Endothelial cell of umbilical vein (primary cell): ENCODE results near the gene ARRDC2. TPM values are rescaled to one million over a fixed set of nuclear protein-coding genes. Genes with fewer than 3 reads are reported as not detected.

ENCODE experiments used
- BruUV-seq: library from RNA; stranded (reverse); fragments of 400-500 nt; replicated peaks from 2 replicates; lab custom pipeline; 2021; lab: Mats Ljungman, UMichigan
- CTCF ChIA-PET: fragments of 300-600, 350-600 bp; sonication (Branson Sonifier 250); formaldehyde crosslinking; loops from one replicate; lab custom pipeline; 2021; ENCODE audit warnings: antibody characterized with exemption, inconsistent platforms; lab: Charles Lee
- POLR2A ChIA-PET: fragments of 300-600, 350-600 bp; sonication (Branson Sonifier 250); formaldehyde crosslinking; loops from one replicate; lab custom pipeline; 2021; ENCODE audit warnings: antibody characterized with exemption, inconsistent platforms; lab: Charles Lee
- DNase-seq: peaks from one replicate; pipeline ENCODE4 v3.0.0-alpha.2; 2011; ENCODE audit warnings: low read depth, low spot score
- FAIRE-seq: peaks from 2 replicates; lab custom pipeline; 2011; peaks lifted over from hg19 to GRCh38; lab: Jason Lieb, UNC
- H2AFZ ChIP-seq: 2 replicates; pipeline ENCODE4 v1.6.0; 2012; ENCODE audit warnings: low read depth, low read length, control low read depth, inconsistent platforms
- H3K27ac ChIP-seq: 2 replicates; pipeline ENCODE4 v1.5.1; 2011; ENCODE audit warnings: low read depth, mild to moderate bottlenecking, control low read depth, low read length, moderate library complexity; ENCODE audit not compliant: insufficient read depth
- H3K27me3 ChIP-seq, 2 experiments: 2 replicates each; pipeline versions ENCODE4 v1.6.0 to v1.6.1; 2011; ENCODE audit warnings: low read length in 2 of 2, mixed read lengths in 1 of 2; ENCODE audit not compliant: control insufficient read depth in 2 of 2, insufficient read depth in 2 of 2
- H3K36me3 ChIP-seq, 2 experiments: 2 replicates in 1 of 2; 3 replicates in 1 of 2; pipeline ENCODE4 v1.5.1; 2011; ENCODE audit warnings: low read length in 2 of 2, mild to moderate bottlenecking in 1 of 2, moderate library complexity in 1 of 2; ENCODE audit not compliant: control insufficient read depth in 2 of 2, insufficient read depth in 2 of 2; ENCODE audit errors: extremely low read depth in 1 of 2
- H3K4me1 ChIP-seq: 3 replicates; pipeline ENCODE4 v1.5.1; 2011; ENCODE audit warnings: mild to moderate bottlenecking, low read length; ENCODE audit not compliant: control insufficient read depth, insufficient read depth; ENCODE audit errors: extremely low read depth
- H3K4me2 ChIP-seq: 2 replicates; pipeline ENCODE4 v1.6.1; 2011; ENCODE audit warnings: low read length, control low read depth, mixed read lengths; ENCODE audit not compliant: insufficient read depth
- H3K4me3 ChIP-seq, 3 experiments: fragments of 200-600 bp in 1 of 3; sonication (generic), shearing (Covaris generic) in 1 of 3; replicated peaks in 1 of 3; 2 replicates each; pipeline ENCODE4 v1.5.1; 2011 to 2016; ENCODE audit warnings: control low read depth in 3 of 3, low read length in 3 of 3, mild to moderate bottlenecking in 2 of 3, inconsistent platforms in 1 of 3, low read depth in 1 of 3, moderate library complexity in 1 of 3; ENCODE audit not compliant: insufficient read depth in 1 of 3
- H3K79me2 ChIP-seq: 2 replicates; pipeline ENCODE4 v1.6.0; 2012; ENCODE audit warnings: low read length, inconsistent platforms; ENCODE audit not compliant: control insufficient read depth, insufficient read depth
- H3K9ac ChIP-seq: replicated peaks from 2 replicates; pipeline ENCODE3; 2011; ENCODE audit warnings: low read length, control low read depth; ENCODE audit not compliant: insufficient read depth; ENCODE audit errors: extremely low read depth
- H3K9me1 ChIP-seq: replicated peaks from 3 replicates; pipeline ENCODE4 v1.6.0; 2011; ENCODE audit warnings: mild to moderate bottlenecking, low read length; ENCODE audit not compliant: control insufficient read depth, insufficient read depth; ENCODE audit errors: extremely low read depth
- H3K9me3 ChIP-seq: replicated peaks from 2 replicates; pipeline ENCODE4 v1.5.1; 2012; ENCODE audit warnings: low read length, inconsistent platforms; ENCODE audit not compliant: control insufficient read depth, insufficient read depth
- H4K20me1 ChIP-seq: replicated peaks from 2 replicates; pipeline ENCODE3; 2011; ENCODE audit warnings: mild to moderate bottlenecking, low read length; ENCODE audit not compliant: control insufficient read depth, insufficient read depth; ENCODE audit errors: extremely low read depth
- EZH2 ChIP-seq: IDR thresholded peaks from 2 replicates; pipeline ENCODE4 v1.6.1; 2012; ENCODE audit warnings: borderline replicate concordance, low read depth, mild to moderate bottlenecking, moderate library complexity, low read length, inconsistent platforms; ENCODE audit not compliant: severe bottlenecking
- FOS ChIP-seq: IDR thresholded peaks from 2 replicates; pipeline ENCODE4 v1.6.1; 2011; ENCODE audit warnings: mild to moderate bottlenecking, low read length, moderate library complexity, borderline replicate concordance; ENCODE audit not compliant: insufficient read depth
- GATA2 ChIP-seq: IDR thresholded peaks from 2 replicates; pipeline ENCODE4 v1.7.0; 2011; ENCODE audit warnings: low read depth, mild to moderate bottlenecking, moderate library complexity, mixed read lengths, low read length; ENCODE audit not compliant: insufficient read length, insufficient read depth
- JUN ChIP-seq: IDR thresholded peaks from 2 replicates; pipeline ENCODE4 v1.6.1; 2011; ENCODE audit warnings: borderline replicate concordance, low read depth; ENCODE audit not compliant: insufficient read length, insufficient read depth
- MAX ChIP-seq: IDR thresholded peaks from 2 replicates; pipeline ENCODE4 v1.6.1; 2011; ENCODE audit not compliant: insufficient read depth, insufficient read length
- MYC ChIP-seq: IDR thresholded peaks from one replicate; pipeline ENCODE4 v1.6.1; 2011; ENCODE audit warnings: mild to moderate bottlenecking, low read depth, low read length
- POLR2A ChIP-seq: IDR thresholded peaks from 2 replicates; pipeline ENCODE4 v1.6.1; 2012; ENCODE audit warnings: low read depth, mild to moderate bottlenecking, control low read depth, low read length
- POLR2AphosphoS5 ChIP-seq: IDR thresholded peaks from 2 replicates; pipeline ENCODE4 v1.6.1; 2012; ENCODE audit warnings: low read depth, mild to moderate bottlenecking, control low read depth, low read length, moderate library complexity; ENCODE audit not compliant: insufficient read depth
- dilution Hi-C: fragments of 300-500 bp; cut with MboI; formaldehyde crosslinking; loops from one replicate; pipeline ENCODE4 v1.15.0; 2019; ENCODE audit warnings: low sequenced_read_pairs; ENCODE audit not compliant: extremely low pct_ligation_motif_present
- intact Hi-C: fragments of 100-400 bp; cut with micrococcal nuclease; formaldehyde crosslinking; loops from one replicate; pipeline ENCODE4 v1.10.0; 2022
- polyA plus RNA-seq, 4 experiments: library from polyadenylated mRNA; depleted of rRNA in 3 of 4; stranded (reverse) in 3 of 4; unstranded in 1 of 4; fragments of >200 nt; gene quantifications; 2 replicates each; pipeline versions ENCODE4 v1.2.1 to v1.2.3, GENCODE V29; 2011 to 2012; ENCODE audit warnings: missing spikeins in 1 of 4
- total RNA-seq: library from RNA; stranded (reverse); gene quantifications from 2 replicates; pipeline ENCODE4 v1.2.3, GENCODE V29; 2021
- TF ChIP-seq, protein P1 (sequence below), 2 donors: IDR thresholded peaks; 1 replicate in 1 of 2; 2 replicates in 1 of 2; pipeline ENCODE4 v1.5.1; 2011; ENCODE audit warnings: low read length in 2 of 2, mild to moderate bottlenecking in 2 of 2, moderate library complexity in 2 of 2, control low read depth in 1 of 2, inconsistent platforms in 1 of 2, low read depth in 1 of 2; ENCODE audit not compliant: insufficient read depth in 1 of 2; ENCODE audit errors: extremely low read depth in 1 of 2

Gene ARRDC2
- total and polyA plus RNA-seq, 2 donors (not counting 3 experiments of a cell fraction or from before 2014, with no cell fraction given): 10.2 to 17.4 TPM

DNA sequence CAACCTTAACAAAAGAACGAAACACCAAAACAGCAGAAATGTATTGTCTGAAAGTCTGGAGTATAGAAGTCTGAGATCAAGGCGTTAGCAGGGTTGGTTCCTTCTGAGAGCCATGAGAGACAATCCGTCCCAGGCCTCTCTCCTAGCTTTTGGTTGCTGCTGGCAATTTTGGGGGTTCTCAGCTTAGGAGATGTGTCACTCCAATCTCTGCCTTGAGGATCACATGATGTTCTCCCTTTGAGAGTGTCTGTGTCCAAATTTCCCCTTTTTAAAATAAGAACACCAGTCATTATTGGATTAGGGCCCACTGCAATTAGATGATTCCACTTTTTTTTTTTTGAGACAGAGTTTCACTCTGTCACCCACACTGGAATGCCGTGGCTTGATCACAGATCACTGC lies 30.9 kb upstream of the ARRDC2 start:
- Histone ChIP-seq H3K36me3 (no peaks in the 10 kb centered on the region), H3K9ac (no peak overlapping the region), H3K79me2 (no peaks in the 10 kb centered on the region), H3K4me3 (no peak overlapping the region), H3K27ac (no peak overlapping the region), H3K4me2 (no peak overlapping the region), H4K20me1 (no peaks in the 10 kb centered on the region), H2AFZ (no peak overlapping the region), H3K27me3 (no peaks in the 10 kb centered on the region), H3K9me1 (no peaks in the 10 kb centered on the region), H3K4me1 (no peaks in the 10 kb centered on the region), H3K9me3 (no peaks in the 10 kb centered on the region)
- TF ChIP-seq, protein P1, sequence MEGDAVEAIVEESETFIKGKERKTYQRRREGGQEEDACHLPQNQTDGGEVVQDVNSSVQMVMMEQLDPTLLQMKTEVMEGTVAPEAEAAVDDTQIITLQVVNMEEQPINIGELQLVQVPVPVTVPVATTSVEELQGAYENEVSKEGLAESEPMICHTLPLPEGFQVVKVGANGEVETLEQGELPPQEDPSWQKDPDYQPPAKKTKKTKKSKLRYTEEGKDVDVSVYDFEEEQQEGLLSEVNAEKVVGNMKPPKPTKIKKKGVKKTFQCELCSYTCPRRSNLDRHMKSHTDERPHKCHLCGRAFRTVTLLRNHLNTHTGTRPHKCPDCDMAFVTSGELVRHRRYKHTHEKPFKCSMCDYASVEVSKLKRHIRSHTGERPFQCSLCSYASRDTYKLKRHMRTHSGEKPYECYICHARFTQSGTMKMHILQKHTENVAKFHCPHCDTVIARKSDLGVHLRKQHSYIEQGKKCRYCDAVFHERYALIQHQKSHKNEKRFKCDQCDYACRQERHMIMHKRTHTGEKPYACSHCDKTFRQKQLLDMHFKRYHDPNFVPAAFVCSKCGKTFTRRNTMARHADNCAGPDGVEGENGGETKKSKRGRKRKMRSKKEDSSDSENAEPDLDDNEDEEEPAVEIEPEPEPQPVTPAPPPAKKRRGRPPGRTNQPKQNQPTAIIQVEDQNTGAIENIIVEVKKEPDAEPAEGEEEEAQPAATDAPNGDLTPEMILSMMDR (IDR thresholded peaks at IDR 0.05; ENCODE audit: extremely low read depth in 1 of 2, insufficient read depth in 1 of 2, low read depth in 1 of 2, low read length in 2 of 2): no peak
- TF ChIP-seq MAX (no peak), JUN (no peak), POLR2AphosphoS5 (no peak), EZH2 (no peak), FOS (no peak), MYC (no peak), POLR2A (no peak), GATA2 (no peak)
- dilution Hi-C loops: no loop called here
- FAIRE-seq (no peak), DNase-seq (no peak)
- CTCF ChIA-PET: interaction anchor here (0.9 kb wide), 1 partner anchor 13 kb away, joined by 3 read pairs; no protein-coding TSS in a partner anchor
- intact Hi-C loops: no loop called here
- no TSS peak for BruUV-seq
- POLR2A ChIA-PET: no interaction called here
